WTC11 (cell line): Measurements from ENCODE around the gene MAP4K4. TPM values are rescaled to one million over a fixed set of nuclear protein-coding genes. Genes with fewer than 3 reads are reported as not detected.

Source experiments
- ATAC-seq: fragments of 200-7000 bp; cut with Tn5 transposase; 2 replicates; pipeline ENCODE4 v1.10.0; 2021; ENCODE audit warnings: mild to moderate bottlenecking, moderate library complexity
- CTCF ChIA-PET: fragments of 300-600 bp; sonication (Branson Sonifier 250); formaldehyde crosslinking; loops from one replicate; lab custom pipeline; 2021; ENCODE audit warnings: antibody characterized with exemption; lab: Charles Lee
- POLR2A ChIA-PET: fragments of 350-600 bp; sonication (Branson Sonifier 250); formaldehyde crosslinking; loops from one replicate; lab custom pipeline; 2021; ENCODE audit warnings: antibody characterized with exemption; lab: Charles Lee
- DNase-seq: peaks from one replicate; pipeline ENCODE4 v3.0.0; 2021; ENCODE audit warnings: low spot score
- H3K27ac Mint-ChIP-seq: 2 replicates; pipeline ENCODE4 v1.8.0; 2021; ENCODE audit warnings: mixed read lengths
- H3K27me3 Mint-ChIP-seq: 2 replicates; pipeline ENCODE4 v1.8.0; 2021; ENCODE audit warnings: low read depth, mild to moderate bottlenecking, moderate library complexity, mixed read lengths
- H3K36me3 Mint-ChIP-seq: 2 replicates; pipeline ENCODE4 v1.8.0; 2021; ENCODE audit warnings: mixed read lengths
- H3K4me1 Mint-ChIP-seq: 2 replicates; pipeline ENCODE4 v1.8.0; 2022; ENCODE audit warnings: mixed read lengths
- H3K4me3 Mint-ChIP-seq: 2 replicates; pipeline ENCODE4 v1.8.0; 2021; ENCODE audit warnings: mild to moderate bottlenecking, moderate library complexity, mixed read lengths
- H3K9me3 Mint-ChIP-seq: 2 replicates; pipeline ENCODE4 v1.8.0; 2021; ENCODE audit warnings: mixed read lengths
- AR ChIP-seq: fragments of 250-450 bp; sonication (Bioruptor Pico); IDR thresholded peaks from 2 replicates; pipeline ENCODE4 v1.9.0; 2021; ENCODE audit warnings: mild to moderate bottlenecking
- ARID4B ChIP-seq: sonication (generic); formaldehyde crosslinking; IDR thresholded peaks from 2 replicates; pipeline ENCODE4 v1.8.0; 2023; ENCODE audit warnings: missing genetic modification reagents, mild to moderate bottlenecking, borderline replicate concordance
- CBFB ChIP-seq: sonication (generic); formaldehyde crosslinking; IDR thresholded peaks from 2 replicates; pipeline ENCODE4 v1.8.1; 2022; ENCODE audit warnings: mild to moderate bottlenecking, low read depth, missing genetic modification reagents
- CREM ChIP-seq: sonication (generic); formaldehyde crosslinking; IDR thresholded peaks from 2 replicates; pipeline ENCODE4 v1.8.1; 2022; ENCODE audit warnings: mild to moderate bottlenecking, missing genetic modification reagents, moderate library complexity
- E2F1 ChIP-seq: sonication (generic); formaldehyde crosslinking; IDR thresholded peaks from 2 replicates; pipeline ENCODE4 v1.8.0; 2022; ENCODE audit warnings: mild to moderate bottlenecking, missing genetic modification reagents
- EMX1 ChIP-seq: fragments of 250-450 bp; sonication (Bioruptor Pico); IDR thresholded peaks from 2 replicates; pipeline ENCODE4 v1.8.0; 2021; ENCODE audit warnings: mild to moderate bottlenecking
- ERG ChIP-seq: fragments of 250-450 bp; sonication (Bioruptor Pico); IDR thresholded peaks from 2 replicates; pipeline ENCODE4 v1.8.0; 2021; ENCODE audit warnings: mild to moderate bottlenecking
- ESRRA ChIP-seq: sonication (generic); formaldehyde crosslinking; IDR thresholded peaks from 2 replicates; pipeline ENCODE4 v1.8.1; 2022; ENCODE audit warnings: mild to moderate bottlenecking, missing genetic modification reagents, borderline replicate concordance
- ETV6 ChIP-seq: sonication (generic); formaldehyde crosslinking; IDR thresholded peaks from 2 replicates; pipeline ENCODE4 v1.8.1; 2022; ENCODE audit warnings: mild to moderate bottlenecking, missing genetic modification reagents
- FOXJ3 ChIP-seq: sonication (generic); formaldehyde crosslinking; IDR thresholded peaks from 2 replicates; pipeline ENCODE4 v1.9.0; 2021; ENCODE audit warnings: missing genetic modification reagents, mild to moderate bottlenecking, borderline replicate concordance
- FOXK1 ChIP-seq: sonication (generic); formaldehyde crosslinking; IDR thresholded peaks from 2 replicates; pipeline ENCODE4 v1.8.0; 2022; ENCODE audit warnings: mild to moderate bottlenecking, moderate library complexity, missing genetic modification reagents
- HMGA2 ChIP-seq: fragments of 250-450 bp; sonication (Bioruptor Pico); IDR thresholded peaks from 2 replicates; pipeline ENCODE4 v1.4.0; 2021; ENCODE audit warnings: mild to moderate bottlenecking, moderate library complexity
- HMGXB4 ChIP-seq: sonication (generic); formaldehyde crosslinking; IDR thresholded peaks from 2 replicates; pipeline ENCODE4 v1.8.1; 2023; ENCODE audit warnings: mild to moderate bottlenecking, moderate library complexity, missing genetic modification reagents
- IRF1 ChIP-seq: sonication (generic); formaldehyde crosslinking; IDR thresholded peaks from 2 replicates; pipeline ENCODE4 v1.8.0; 2023; ENCODE audit warnings: missing genetic modification reagents
- KAT7 ChIP-seq: sonication (generic); formaldehyde crosslinking; IDR thresholded peaks from 2 replicates; pipeline ENCODE4 v1.8.1; 2023; ENCODE audit warnings: missing genetic modification reagents, mild to moderate bottlenecking, borderline replicate concordance
- MXD4 ChIP-seq: fragments of 250-450 bp; sonication (Bioruptor Pico); IDR thresholded peaks from 2 replicates; pipeline ENCODE4 v1.8.0; 2021; ENCODE audit warnings: mild to moderate bottlenecking, moderate library complexity, borderline replicate concordance
- MYBL2 ChIP-seq: sonication (generic); formaldehyde crosslinking; IDR thresholded peaks from 2 replicates; pipeline ENCODE4 v1.8.1; 2023; ENCODE audit warnings: mild to moderate bottlenecking, moderate library complexity, missing genetic modification reagents
- NR1H2 ChIP-seq: sonication (generic); formaldehyde crosslinking; IDR thresholded peaks from 2 replicates; pipeline ENCODE4 v1.9.0; 2021; ENCODE audit warnings: mild to moderate bottlenecking, moderate library complexity, missing genetic modification reagents
- SP1 ChIP-seq: sonication (generic); formaldehyde crosslinking; conservative IDR thresholded peaks from 2 replicates; pipeline ENCODE4 v1.8.1; 2022; ENCODE audit warnings: missing genetic modification reagents
- TEAD4 ChIP-seq: sonication (generic); formaldehyde crosslinking; IDR thresholded peaks from 2 replicates; pipeline ENCODE4 v1.8.0; 2022; ENCODE audit warnings: mild to moderate bottlenecking, missing genetic modification reagents
- USF2 ChIP-seq: sonication (generic); formaldehyde crosslinking; IDR thresholded peaks from 2 replicates; pipeline ENCODE4 v1.8.1; 2023; ENCODE audit warnings: mild to moderate bottlenecking, missing genetic modification reagents, moderate library complexity
- ZNF263 ChIP-seq: sonication (generic); formaldehyde crosslinking; IDR thresholded peaks from 2 replicates; pipeline ENCODE4 v1.8.1; 2022; ENCODE audit warnings: low read depth, mild to moderate bottlenecking, moderate library complexity, missing genetic modification reagents
- ZNF317 ChIP-seq: sonication (generic); formaldehyde crosslinking; IDR thresholded peaks from 2 replicates; pipeline ENCODE4 v1.8.1; 2023; ENCODE audit warnings: low read depth, mild to moderate bottlenecking, moderate library complexity, missing genetic modification reagents, borderline replicate concordance
- total RNA-seq: library from RNA; stranded (reverse); gene quantifications from 3 replicates; pipeline ENCODE4 v1.2.3, GENCODE V29; 2021

MAP4K4 gene
- total RNA-seq, 1 experiment from 2014 or later = 112 TPM

- no peaks in the 10 kb centered on the region for H3K9me3 Mint-ChIP-seq
- no peak overlapping the region for H3K4me3 Mint-ChIP-seq
- ATAC-seq = no peak
- no peak for TF ChIP-seq NR1H2 (CRISPR knock-in tag)
- no peak for TF ChIP-seq ZNF263
- TF ChIP-seq ZNF317 = no peak
- TF ChIP-seq SP1 = no peak
- no peak for TF ChIP-seq IRF1 (CRISPR knock-in tag)
- no peak for TF ChIP-seq E2F1
- TF ChIP-seq ERG (CRISPR knock-in tag) = no peak
- no peak for TF ChIP-seq MYBL2
- no peak for TF ChIP-seq ESRRA (CRISPR knock-in tag)
- no peak for TF ChIP-seq ARID4B (CRISPR knock-in tag)
- 0 out of 2 replicates have a peak, but pooled peaks cover 3% of the 10 kb centered on the region for H3K36me3 Mint-ChIP-seq
- H3K27me3 Mint-ChIP-seq = no peaks in the 10 kb centered on the region
- peaks cover 80% of the 10 kb centered on the region for H3K4me1 Mint-ChIP-seq
- ChIA-PET POLR2A (no interaction called here), CTCF (interaction anchor here (1.0 to 1.5 kb wide), 3 partner anchors 8 to 104 kb away, joined by 3 to 6 read pairs (median 3); no protein-coding TSS in a partner anchor)
- H3K27ac Mint-ChIP-seq = peak overlapping the region; percentile 30
- no peak for DNase-seq
Measured at GRCh38 chr2:101718993-101719571, 21.6 kb downstream of the MAP4K4 start.

- ChIA-PET CTCF (no interaction called here), POLR2A (no interaction called here)
- Mint-ChIP-seq H3K4me1 (peaks cover 80% of the 10 kb centered on the region), H3K9me3 (no peaks in the 10 kb centered on the region), H3K27ac (peak overlapping the region; percentile 25; the same call in 1 of the 2 replicates), H3K4me3 (no peak overlapping the region), H3K36me3 (0 out of 2 replicates have a peak, but pooled peaks cover 2% of the 10 kb centered on the region), H3K27me3 (no peaks in the 10 kb centered on the region)
- ATAC-seq (no peak), DNase-seq (no peak)
- TF ChIP-seq KAT7 (CRISPR knock-in tag) = no peak
- TF ChIP-seq MXD4 = no peak
- TF ChIP-seq CREM (CRISPR knock-in tag) = no peak
- no peak for TF ChIP-seq HMGXB4 (CRISPR knock-in tag)
- TF ChIP-seq ETV6 (CRISPR knock-in tag) = no peak
- TF ChIP-seq AR (CRISPR knock-in tag) = no peak
- TF ChIP-seq CBFB (CRISPR knock-in tag) = no peak
- TF ChIP-seq USF2 (CRISPR knock-in tag) = no peak
- TF ChIP-seq TEAD4 (CRISPR knock-in tag) = no peak
- TF ChIP-seq FOXK1 (CRISPR knock-in tag) = no peak
- no peak for TF ChIP-seq EMX1 (CRISPR knock-in tag)
- no peak for TF ChIP-seq FOXJ3 (CRISPR knock-in tag)
- TF ChIP-seq HMGA2 (CRISPR knock-in tag) = no peak
Measured at GRCh38 chr2:101720732-101721131, 23.2 kb downstream of the MAP4K4 start.
